ENCODE results near the gene OR10J4.

The OR10J4 gene

GRCh38 chr1:159444511-159444910 lies 12.5 kb downstream of the OR10J4 start:
- TF ChIP-seq SIN3A (IDR thresholded peaks at IDR 0.05; ENCODE audit: borderline replicate concordance, insufficient read depth, low read length) (no peak), REST (IDR thresholded peaks at IDR 0.05; ENCODE audit: insufficient read depth in 1 of 2, low read depth in 2 of 2, low read length in 2 of 2) (no peak), POLR2AphosphoS5 (IDR thresholded peaks at IDR 0.05; ENCODE audit: low read depth, low read length) (no peak), FOXP2 (optimal IDR thresholded peaks at IDR 0.05; ENCODE audit: borderline replicate concordance, extremely low read depth, extremely low read length, insufficient read depth) (no peak), TAF1 (IDR thresholded peaks at IDR 0.05; ENCODE audit: borderline replicate concordance, insufficient read depth, low read length) (no peak)

- TF ChIP-seq REST (IDR thresholded peaks at IDR 0.05; ENCODE audit: insufficient read depth in 1 of 2, low read depth in 2 of 2, low read length in 2 of 2) (no peak), SIN3A (IDR thresholded peaks at IDR 0.05; ENCODE audit: borderline replicate concordance, insufficient read depth, low read length) (no peak), POLR2AphosphoS5 (IDR thresholded peaks at IDR 0.05; ENCODE audit: low read depth, low read length) (no peak), FOXP2 (optimal IDR thresholded peaks at IDR 0.05; ENCODE audit: borderline replicate concordance, extremely low read depth, extremely low read length, insufficient read depth) (no peak), TAF1 (IDR thresholded peaks at IDR 0.05; ENCODE audit: borderline replicate concordance, insufficient read depth, low read length) (no peak)
Observed at GRCh38 chr1:159448181-159448580, 16.2 kb downstream of the OR10J4 start.

GRCh38 chr1:159459551-159459950 lies 27.5 kb downstream of the OR10J4 start:
- no peak for TF ChIP-seq FOXP2 (optimal IDR thresholded peaks at IDR 0.05; ENCODE audit: borderline replicate concordance, extremely low read depth, extremely low read length, insufficient read depth)
- TF ChIP-seq TAF1 (IDR thresholded peaks at IDR 0.05; ENCODE audit: borderline replicate concordance, insufficient read depth, low read length), result no peak
- TF ChIP-seq REST (IDR thresholded peaks at IDR 0.05; ENCODE audit: insufficient read depth in 1 of 2, low read depth in 2 of 2, low read length in 2 of 2), result no peak
- TF ChIP-seq POLR2AphosphoS5 (IDR thresholded peaks at IDR 0.05; ENCODE audit: low read depth, low read length), result no peak
- no peak for TF ChIP-seq SIN3A (IDR thresholded peaks at IDR 0.05; ENCODE audit: borderline replicate concordance, insufficient read depth, low read length)

GRCh38 chr1:159465191-159465603 lies 33.2 kb downstream of the OR10J4 start:
- TF ChIP-seq POLR2AphosphoS5 (IDR thresholded peaks at IDR 0.05; ENCODE audit: low read depth, low read length) (no peak), TAF1 (IDR thresholded peaks at IDR 0.05; ENCODE audit: borderline replicate concordance, insufficient read depth, low read length) (no peak), SIN3A (IDR thresholded peaks at IDR 0.05; ENCODE audit: borderline replicate concordance, insufficient read depth, low read length) (no peak), REST (IDR thresholded peaks at IDR 0.05; ENCODE audit: insufficient read depth in 1 of 2, low read depth in 2 of 2, low read length in 2 of 2) (no peak), FOXP2 (optimal IDR thresholded peaks at IDR 0.05; ENCODE audit: borderline replicate concordance, extremely low read depth, extremely low read length, insufficient read depth) (no peak)

- TF ChIP-seq POLR2AphosphoS5 (IDR thresholded peaks at IDR 0.05; ENCODE audit: low read depth, low read length) (no peak), FOXP2 (optimal IDR thresholded peaks at IDR 0.05; ENCODE audit: borderline replicate concordance, extremely low read depth, extremely low read length, insufficient read depth) (no peak), TAF1 (IDR thresholded peaks at IDR 0.05; ENCODE audit: borderline replicate concordance, insufficient read depth, low read length) (no peak), REST (IDR thresholded peaks at IDR 0.05; ENCODE audit: insufficient read depth in 1 of 2, low read depth in 2 of 2, low read length in 2 of 2) (no peak), SIN3A (IDR thresholded peaks at IDR 0.05; ENCODE audit: borderline replicate concordance, insufficient read depth, low read length) (no peak)
Observed at GRCh38 chr1:159468321-159468720, 36.3 kb downstream of the OR10J4 start.

All from PFSK-1 (cell line).